ENCODE results near the gene C1orf53.

GRCh38 chr1:197933647-197934046 is 31.2 kb downstream of the C1orf53 start:
- no peak for TF ChIP-seq CTCF (IDR thresholded peaks at IDR 0.05; ENCODE audit: control extremely low read depth in 1 of 3, insufficient read depth in 1 of 3, low read depth in 1 of 3, low read length in 3 of 3)
- TF ChIP-seq E2F6 (IDR thresholded peaks at IDR 0.05) = no peak
- TF ChIP-seq PHF8 (conservative IDR thresholded peaks at IDR 0.05; ENCODE audit: low read depth, low read length) = no peak
- no peak for TF ChIP-seq HDAC2 (IDR thresholded peaks at IDR 0.05; ENCODE audit: borderline replicate concordance in 1 of 2, low read depth in 2 of 2, low read length in 2 of 2)
- TF ChIP-seq ZNF274 (IDR thresholded peaks at IDR 0.05; ENCODE audit: borderline replicate concordance, extremely low read depth, low read length) = no peak
- no peak for TF ChIP-seq FOSL1 (IDR thresholded peaks at IDR 0.05; ENCODE audit: insufficient read depth, low read depth, low read length)
- no peak for TF ChIP-seq MAX (IDR thresholded peaks at IDR 0.05)
- no peak for TF ChIP-seq EZH2 (IDR thresholded peaks at IDR 0.05; ENCODE audit: low read depth, low read length, severe bottlenecking)
- no peak for TF ChIP-seq TEAD4 (IDR thresholded peaks at IDR 0.05; ENCODE audit: low read depth, low read length)
- TF ChIP-seq POLR2A (IDR thresholded peaks at IDR 0.05; ENCODE audit: control extremely low read depth in 1 of 2, low read depth in 2 of 2, low read length in 2 of 2) = no peak
- TF ChIP-seq POLR2AphosphoS5 (IDR thresholded peaks at IDR 0.05; ENCODE audit: low read depth, low read length) = no peak
